Measurements from ENCODE around the gene LSAMP.

Gene LSAMP

DNA sequence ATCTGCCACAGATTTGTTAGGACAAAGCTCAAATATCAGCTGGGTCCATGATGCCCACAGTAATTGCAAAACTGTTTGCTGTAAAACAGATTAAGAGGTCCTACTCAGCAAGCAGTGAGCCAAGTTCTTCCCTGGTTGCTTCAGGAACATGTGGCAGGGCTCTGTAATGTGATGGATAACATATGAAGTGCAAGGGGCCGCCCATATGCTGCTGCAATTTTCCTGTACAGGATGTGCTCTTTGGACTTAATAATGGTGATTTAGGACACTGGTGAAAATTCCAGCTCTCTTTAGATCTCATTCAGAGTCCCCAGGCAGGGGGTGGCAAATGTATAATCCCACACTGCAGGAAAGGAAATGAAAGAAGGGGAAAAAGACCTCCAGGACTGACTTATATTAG is 289.4 kb downstream of the LSAMP start:
- DNase-seq: no peak

DNA sequence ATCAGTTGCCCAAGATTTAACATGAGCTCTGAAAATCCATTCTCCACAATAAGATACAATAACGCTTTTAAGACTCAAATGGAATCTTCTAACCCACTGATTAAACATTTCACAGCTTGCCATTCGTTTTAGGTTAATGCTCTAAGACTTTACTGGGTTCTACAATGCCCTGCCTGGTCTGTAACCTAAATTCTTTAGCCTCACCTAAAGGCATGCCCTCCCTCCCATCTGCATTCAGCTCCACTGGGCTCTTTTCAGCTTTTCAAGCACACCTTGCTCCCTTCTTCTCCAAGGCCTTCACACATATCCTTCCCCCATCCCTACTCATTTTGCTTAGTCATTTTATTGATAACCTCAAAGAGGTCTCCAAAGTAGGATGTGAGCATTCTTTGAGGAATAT is 290.9 kb downstream of the LSAMP start:
- DNase-seq: no peak

DNA sequence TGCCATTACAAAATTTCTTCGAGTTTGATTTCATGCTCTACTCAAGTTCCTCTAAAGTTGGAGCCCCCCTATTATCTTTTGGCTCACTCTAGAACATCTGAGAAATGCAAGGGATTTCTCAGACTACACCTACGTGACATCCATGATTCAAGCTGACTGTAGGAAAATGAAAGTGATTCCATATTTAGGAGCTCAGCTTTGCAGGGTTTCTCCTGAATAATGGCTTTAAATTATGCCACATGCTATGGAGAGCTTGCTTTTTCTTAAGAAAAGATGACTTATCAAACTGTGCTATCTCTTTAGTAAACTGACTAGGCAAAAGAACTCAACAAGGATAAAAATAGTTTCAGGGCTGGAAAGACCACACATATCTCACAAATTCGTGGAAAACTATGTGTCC is 292.1 kb downstream of the LSAMP start:
- no peak for DNase-seq

DNA sequence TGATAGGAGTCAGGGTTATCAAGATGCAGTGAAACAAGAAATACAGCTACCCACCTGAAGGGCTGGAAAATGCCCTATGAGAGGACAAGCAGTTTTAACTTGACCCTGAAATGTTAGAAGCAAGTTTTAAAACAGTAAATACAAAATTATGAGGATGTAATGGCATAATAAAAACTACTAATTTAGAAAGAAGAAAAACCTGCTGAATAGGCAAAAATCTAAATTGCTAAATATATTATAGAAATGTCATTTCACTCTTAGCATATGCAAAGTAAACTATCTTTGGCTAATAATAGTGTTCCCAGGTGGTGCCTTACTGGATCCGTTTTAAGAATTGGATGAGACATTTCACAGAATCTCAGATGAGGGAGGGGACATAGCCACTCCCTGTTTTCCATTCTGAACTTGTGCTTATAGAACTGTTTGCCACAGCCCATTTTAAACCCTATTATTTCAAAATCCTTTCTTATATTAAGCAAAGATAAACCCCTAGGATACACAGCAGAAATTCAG is 294.6 kb downstream of the LSAMP start:
- DNase-seq: no peak

DNA sequence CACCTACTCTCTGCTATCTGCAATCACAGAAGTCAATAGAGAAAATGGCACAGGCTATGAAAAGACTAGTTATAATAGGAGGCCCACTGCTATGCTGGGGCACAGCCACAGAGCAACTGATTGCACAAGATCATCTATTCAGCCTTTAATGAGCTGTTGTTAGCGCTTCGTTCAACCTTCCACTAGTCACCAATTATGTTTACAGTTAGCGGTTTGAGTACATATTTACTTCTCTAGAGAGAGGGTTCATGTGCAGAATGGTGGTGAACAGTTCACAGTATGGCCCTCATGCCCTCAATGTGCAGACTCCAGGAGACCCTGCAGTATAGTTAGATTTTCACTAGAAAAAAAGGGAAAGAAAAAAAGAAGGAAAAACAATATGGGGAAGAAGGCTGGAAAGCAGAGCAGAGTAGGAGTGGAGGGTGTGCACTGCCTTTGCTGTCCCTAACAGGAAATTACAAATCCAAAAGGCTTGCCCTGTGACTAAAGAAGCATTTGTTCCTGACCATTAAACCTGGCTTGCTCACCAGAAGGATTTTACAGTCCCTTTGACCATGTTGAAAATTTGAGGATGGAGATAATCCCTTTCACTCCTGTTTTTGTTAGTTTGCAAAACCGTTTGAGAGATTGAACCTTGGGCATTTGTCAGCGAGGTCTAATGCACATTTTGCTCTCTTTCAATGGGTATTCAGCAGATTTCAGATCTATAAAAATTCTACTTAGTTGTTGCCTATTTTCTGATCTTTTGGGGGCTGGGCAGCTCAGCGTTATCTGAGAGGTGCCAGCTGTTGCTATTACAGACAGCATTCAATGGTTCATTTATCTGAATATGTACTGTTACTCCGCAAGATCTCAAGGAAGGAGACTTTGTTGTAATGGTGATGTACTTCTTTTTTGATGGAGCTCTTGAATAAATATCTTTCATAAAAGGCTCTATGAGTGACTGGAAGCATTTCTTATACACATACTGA is 296.1 kb downstream of the LSAMP start:
- no peak for DNase-seq

DNA sequence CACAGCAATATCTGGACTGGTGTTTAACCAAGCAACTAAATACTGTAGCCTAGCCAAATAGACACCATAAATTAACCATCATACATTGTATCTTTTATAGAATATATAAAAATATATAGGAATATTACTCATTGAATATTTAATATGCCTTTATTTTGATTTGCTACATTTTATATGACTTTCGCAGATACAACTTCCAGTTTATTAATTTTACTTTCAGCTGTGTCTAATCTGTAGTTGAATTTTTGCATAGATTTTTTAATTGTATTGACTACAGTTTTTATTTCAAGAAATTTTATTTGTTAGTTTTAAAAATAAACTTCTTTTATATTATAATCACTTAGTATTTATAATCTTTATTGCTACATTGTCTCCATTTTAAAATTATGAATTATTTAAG is 299.7 kb downstream of the LSAMP start:
- no peak for DNase-seq

DNA sequence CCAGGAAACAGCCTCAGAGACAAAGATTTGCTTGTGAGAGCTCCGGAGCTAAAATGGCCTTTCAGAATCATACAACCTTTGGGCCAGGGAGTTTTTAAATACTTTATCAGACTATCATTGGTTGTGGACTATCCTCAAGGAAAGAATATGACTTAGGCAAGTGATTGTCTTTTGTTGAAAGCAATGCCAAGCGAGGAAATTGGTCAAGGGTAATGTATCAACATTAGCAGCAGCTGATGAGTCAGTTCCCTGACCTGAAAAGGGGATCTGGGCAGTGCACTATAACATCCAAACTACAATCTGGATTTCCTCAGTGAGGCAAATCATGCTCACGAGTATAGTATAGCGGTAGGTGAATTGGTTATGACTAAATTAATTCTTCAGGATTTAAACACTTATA is 303.6 kb downstream of the LSAMP start:
- no peak for DNase-seq

DNA sequence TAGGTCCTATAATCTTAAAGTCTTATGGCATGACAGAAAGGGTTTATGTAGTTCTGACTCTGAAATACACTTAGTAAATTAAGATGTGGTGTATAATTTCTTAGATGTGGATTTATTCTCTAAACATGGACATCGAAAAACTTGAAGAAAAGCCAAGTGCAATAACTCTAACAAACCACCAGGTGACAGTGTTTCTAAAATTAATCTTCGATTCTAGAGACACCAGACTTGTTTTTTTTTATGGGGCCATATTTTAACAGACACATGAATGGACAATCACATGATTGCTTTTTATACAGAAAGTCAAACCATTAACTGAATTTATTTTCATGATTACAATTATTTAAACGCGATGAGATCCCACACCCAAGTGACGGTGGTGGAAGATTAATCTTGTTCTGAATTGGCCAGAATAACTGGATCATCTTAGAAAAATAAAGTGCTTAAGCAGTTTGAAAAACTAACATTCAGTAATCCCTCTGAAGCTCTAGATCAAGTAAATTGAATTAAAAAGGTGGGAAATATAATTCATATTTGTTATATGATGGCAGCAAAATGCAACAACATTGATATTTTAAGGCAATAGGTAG is 305.1 kb downstream of the LSAMP start:
- no peak for DNase-seq

DNA sequence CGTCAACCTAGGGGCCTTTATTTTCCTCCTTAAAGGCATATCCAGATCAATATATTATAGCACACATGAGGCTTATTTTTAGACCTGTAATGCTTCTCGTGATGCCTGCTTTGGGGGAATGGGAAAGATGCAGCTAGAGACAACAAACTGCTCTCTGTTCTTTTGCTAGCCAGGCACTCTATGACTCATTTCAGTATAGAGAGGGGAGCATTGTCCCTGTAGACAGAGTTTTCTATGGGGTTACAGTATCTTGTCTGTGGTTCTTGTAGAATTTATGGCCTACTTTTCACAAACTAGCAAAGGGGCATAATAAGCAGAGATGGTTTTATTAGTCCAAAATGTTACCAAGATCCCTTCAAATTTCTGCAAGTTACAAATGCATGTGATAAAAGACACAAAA is 305.6 kb downstream of the LSAMP start:
- DNase-seq: no peak

DNA sequence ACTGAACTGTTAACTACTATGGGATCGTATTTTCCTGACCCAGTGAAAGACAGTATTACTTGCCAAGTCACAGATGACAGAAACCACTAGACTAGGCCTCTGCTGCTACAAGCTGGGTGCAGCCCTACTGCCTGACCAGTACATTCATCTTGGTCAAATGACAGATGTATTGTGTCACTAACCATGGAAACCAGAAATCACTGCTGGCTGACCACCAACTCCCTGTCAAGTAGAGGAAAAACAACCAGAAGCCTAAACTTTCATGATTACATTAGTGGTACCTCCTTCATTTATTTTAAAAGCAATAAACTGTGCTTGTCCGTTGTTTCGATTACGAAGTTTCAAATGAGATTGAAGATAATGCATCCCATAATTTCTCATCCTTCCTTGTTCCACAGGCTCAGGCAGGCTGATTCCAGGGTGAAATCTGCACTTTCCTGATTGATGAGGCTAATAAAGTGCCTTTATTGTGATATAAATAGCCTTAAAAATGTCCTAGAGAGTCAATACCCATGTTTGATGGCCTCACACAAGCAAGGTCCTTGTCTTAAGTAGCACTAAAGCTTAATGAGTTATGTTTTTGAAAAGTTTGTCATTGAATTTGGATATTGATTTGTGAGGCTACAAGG is 309.7 kb downstream of the LSAMP start:
- no peak for DNase-seq

DNA sequence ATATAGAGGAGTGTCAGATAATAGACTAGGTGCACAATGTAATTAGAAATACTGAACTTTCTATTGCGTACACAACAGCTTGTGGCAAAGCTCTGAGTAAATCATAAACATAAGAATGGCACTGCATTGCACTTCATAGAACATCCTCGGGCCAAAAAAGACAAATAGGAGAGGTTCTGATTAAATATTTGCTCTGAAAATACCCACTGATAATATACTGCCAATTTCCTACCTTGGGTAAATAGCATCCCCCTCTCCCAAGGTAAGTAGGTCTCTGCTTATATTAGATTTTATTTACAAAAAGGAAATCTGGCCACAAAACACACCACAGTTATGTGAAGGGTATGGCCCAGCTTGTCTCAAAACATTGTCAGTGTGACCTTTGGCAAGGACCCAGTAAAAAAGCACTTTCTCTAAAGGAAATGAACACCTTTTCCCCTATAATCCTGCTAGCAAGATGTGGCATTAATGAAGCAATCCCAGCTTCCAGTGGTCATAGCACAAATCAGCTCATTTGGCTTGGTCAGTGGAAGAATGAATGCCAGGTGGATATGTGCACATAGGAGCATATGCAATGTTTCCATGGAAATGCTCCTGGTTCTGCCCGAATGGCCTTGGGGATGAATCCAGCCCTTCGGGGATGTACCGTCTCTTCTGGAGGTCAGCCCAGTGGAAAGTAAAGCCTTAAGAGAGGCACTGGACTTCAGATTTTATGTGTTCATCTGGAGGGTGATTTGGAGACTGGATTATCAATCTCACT is 315.9 kb downstream of the LSAMP start:
- no peak for DNase-seq

DNA sequence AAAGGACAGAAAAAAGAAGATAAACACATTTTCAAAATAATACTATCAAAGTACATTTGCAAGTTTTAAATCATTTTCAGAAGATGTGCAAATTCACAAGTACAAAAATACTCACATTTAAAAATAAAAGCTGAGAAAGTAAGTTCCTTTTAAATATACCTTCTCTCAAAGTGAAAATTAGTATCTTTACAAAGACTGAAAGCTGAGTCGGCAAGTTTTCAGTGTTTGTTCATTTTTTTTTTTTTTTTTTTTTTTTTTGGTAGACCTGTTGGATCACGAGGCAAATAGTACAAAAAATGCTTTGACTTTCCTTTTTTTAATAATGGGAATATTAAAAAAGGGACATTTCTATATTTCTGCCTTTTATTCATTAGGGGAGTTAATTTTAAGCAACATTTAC is 317.8 kb downstream of the LSAMP start:
- DNase-seq: no peak

DNA sequence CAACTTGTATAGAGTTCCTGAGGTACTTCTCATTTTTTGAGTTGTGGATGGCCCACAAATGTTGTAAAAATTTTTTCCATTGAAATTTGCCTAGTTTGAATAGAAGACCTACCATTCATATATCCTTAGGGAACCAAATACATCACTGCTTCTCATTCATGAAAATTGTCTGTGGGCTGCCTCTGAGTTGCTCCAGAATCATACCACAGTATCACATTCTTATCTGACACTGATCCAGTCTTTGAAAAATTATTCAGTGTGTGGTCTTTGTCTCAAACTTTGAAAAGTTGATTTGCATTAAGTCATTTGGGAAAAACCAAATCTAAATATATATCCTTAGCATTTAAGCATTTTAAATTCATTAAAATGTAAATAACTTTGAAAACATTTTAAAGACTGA is 321.1 kb downstream of the LSAMP start:
- no peak for DNase-seq

DNA sequence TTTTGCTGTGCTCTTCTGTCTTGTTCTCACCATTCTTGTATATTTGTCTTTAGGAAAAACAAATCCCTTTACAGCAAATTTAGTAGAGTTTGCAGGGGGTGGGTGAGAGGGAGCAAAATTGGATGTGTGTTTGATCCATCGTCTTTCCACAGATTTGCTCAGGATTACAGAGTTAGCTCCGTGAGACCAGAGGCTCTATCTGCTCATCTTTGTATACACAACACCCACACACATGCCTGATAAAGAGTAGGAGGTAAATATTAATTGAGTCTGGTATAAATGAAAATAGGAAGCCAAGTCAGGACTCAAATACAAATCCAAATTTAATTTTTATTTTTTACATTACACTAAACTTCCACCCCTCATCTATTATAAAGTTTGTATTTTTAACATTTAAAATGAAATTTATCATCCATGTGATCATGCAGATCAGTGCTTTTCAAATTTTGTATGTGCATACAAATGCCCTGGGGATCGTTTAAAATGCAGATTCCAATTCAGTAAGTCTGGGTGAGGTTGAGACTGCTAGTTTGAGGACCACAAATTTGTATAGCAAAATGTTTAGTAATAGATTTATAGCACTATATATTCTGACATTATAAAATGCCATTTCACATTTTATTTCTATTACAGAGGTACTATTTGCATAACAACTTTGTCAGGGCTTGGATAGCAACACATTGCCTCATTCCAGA is 326.7 kb downstream of the LSAMP start:
- no peak for DNase-seq

DNA sequence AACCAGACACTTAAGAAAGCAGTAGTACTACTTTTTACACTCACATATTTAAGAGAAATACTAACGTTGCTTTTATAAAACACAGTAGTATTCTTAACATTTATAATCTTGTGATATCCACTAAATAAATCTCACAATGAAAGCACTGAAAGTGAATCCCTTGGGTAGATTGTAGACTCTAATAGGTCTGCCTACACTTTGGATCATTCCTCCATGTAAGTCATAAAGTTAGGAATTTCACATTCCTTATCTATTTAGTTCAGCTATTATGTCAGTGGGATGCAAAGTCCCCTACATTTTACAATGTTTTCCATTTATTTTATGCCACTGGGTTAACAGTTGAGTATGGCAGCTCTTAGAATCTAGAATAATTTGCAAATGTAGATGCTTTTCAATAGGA is 330.7 kb downstream of the LSAMP start:
- no peak for DNase-seq

DNA sequence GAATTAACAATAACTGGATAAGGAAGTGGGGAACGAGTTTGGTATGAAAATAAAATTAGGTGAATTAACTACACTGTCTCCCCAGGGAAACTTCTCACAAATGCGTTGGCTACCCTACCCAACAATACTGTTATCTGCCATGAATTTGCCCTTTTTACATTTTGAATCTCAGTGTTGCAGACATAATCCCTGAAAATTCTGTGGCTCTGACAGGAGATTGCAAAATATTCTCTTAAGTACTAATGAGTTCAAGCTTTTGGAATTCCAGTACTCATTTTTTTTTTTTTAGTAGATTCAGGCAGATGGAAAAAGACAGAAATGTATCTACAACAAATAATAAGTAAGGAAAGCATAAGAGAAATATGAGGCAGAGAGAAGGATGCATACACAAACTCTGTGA is 332.6 kb downstream of the LSAMP start:
- no peak for DNase-seq

DNA sequence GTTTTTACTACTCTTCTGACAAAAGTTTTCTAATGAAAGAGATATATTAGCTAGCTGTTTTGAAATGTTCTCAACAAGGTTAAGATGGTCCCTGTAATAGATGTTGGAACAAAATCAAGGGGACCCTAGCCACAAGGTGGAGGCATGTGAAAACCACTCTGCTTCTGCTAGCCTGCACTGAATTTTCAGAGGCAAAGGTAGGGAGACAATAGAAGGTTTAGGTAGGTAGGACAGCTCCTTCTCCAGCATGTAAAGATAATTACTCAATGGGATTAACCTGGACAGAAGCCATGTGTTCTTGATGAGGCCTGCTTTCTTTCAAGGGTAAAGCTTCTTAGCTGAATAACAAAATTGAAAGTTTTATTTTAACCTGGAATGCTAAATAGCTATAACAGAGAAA is 333.5 kb downstream of the LSAMP start:
- no peak for DNase-seq

DNA sequence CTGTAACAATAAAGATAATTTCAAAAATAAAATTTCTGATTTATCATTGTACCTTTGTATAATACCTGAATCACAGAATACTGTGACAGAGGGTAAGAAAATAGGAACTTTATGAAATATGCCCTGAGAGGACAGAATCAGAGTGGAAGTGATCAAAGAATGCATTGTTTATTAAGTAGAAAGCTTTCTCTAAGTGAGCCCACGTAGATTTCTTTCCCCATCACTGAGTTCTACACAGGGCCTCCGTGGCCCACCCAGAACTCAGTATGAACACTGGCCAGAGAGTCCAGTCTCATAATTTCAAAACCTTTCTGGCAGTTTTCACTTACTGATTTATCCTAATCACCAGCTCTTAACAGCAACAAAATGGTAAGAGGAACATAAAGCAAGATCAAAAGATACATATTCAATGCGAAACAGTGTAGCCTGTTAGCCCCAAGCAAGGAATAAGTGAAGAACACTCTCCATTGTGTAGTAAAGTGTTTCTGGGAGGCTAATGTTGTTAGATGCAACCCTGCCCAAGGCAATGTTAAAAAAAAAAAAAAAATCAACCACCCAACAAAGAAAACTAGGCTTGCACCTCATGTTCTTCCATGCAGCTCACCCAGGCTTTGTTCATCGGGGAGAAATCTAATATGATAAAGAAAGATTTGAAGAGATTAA is 341.3 kb downstream of the LSAMP start:
- DNase-seq: no peak

DNA sequence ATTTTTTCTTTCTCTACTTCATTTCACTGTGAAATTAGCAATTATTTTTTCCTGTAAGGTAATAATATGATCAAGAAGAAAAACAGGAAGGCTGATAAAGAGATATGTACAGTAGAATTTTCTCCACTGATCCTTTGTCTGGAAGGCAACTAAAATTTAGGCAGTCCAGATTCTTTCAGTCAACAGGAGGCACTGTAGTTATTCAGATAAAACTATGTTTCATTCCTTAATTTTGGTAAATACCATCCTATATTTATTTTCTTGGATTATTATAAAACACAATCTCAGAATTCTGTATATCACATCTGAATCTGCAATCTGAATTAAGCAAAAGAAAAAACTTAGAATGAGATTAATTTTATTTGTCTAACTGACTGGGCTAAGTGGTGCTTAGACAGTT is 343.2 kb downstream of the LSAMP start:
- no peak for DNase-seq

DNA sequence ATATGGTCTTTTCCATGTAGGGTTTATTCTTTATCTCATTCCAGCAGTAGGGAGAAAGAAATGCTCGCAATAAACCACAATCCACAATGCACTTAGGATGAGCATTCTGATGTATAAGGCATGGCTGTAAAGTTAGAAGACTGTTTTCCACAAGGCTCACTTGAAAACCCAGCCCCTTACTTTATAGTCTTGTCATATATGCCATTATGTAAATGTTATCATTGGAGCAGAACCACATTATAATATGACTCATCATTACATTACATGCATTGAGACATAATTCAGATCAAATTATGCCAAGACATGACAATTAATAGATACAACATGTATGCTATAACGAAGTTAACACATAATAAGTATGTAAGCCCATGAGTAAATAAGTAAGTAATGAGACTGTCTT is 348.1 kb downstream of the LSAMP start:
- no peak for DNase-seq

DNA sequence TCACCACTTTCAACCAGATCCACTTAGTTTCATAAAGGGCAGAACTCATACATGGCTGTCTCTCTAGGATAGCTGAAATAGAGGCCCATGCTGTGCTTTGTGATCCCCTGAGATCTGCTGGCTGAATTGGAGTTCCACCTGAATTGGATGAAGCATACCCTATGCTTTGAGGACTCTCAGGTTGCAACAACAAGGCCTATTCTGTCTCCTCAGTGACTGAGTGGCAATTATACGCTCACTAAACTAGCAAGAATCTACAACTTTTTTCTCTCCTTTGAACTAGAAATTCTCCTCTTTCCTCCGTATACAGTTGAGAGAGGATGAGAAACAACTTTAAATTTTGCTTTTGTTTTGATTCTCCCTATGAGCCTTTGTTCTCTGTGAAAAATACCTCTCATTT is 348.7 kb downstream of the LSAMP start:
- DNase-seq: no peak

DNA sequence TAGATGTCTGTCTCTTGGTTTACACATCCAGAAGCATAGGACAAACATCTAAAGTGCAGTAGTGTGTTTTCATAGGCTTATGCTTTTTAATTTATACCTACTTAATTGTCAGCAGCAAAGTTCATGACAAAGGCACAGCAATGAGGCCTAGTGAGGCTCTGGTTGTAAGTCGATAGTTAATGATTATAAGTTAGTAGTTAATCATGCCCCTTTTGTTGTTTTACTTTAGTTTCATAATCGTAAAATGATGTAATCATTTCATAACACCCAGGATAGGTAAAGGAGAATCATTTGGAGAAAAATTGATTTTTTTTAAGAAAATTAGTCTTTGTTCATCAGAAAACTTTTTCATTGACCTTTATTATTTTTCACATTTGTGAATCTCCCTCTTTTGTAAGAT is 351.9 kb downstream of the LSAMP start:
- no peak for DNase-seq

All from activated CD4-positive, alpha-beta T cell treated with anti-CD3 and anti-CD28 coated beads, Interleukin-2, amount 50 U/mL, for 1 hour (primary cell).